Hindlimb muscle (tissue), 1 donor: ENCODE results near the gene TTC16. TPM values are rescaled to one million over a fixed set of nuclear protein-coding genes. Genes with fewer than 3 reads are reported as not detected.
A peak's percentile ranks its signal among the peaks of the same experiment; 100 is the strongest.

Experiments
- DNase-seq: peaks from one replicate; pipeline ENCODE4 v3.0.0-alpha.2; 2013
- polyA plus RNA-seq: library from polyadenylated mRNA; unstranded; fragments of 120-200 nt; gene quantifications from one replicate; pipeline ENCODE4 v1.2.1, GENCODE V29; 2013; ENCODE audit not compliant: insufficient read length

TTC16 gene, protein sequence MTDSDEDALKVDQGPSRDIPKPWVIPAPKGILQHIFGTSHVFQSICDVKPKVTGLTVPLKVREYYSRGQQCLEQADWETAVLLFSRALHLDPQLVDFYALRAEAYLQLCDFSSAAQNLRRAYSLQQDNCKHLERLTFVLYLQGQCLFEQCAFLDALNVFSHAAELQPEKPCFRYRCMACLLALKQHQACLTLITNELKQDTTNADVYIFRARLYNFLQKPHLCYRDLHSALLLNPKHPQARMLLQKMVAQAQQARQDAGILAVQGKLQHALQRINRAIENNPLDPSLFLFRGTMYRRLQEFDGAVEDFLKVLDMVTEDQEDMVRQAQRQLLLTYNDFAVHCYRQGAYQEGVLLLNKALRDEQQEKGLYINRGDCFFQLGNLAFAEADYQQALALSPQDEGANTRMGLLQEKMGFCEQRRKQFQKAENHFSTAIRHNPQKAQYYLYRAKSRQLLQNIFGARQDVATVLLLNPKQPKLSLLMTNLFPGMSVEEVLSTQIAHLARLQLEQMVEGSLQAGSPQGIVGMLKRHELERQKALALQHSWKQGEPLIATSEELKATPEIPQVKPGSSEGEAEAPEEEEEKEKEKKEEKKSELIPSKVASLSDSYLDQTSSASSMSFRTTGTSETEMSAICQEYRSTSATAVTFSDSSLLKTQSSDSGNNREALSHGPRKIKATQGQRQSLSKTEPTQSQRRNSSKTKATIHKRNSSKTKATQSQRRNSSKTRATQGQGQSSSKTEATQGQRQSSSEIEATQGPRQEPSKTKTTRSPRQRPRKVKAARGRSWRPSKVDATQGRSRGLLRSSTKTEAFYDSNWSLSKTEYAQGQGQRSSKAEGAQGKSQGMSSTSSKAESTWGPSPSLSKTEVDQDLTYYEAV
- polyA plus RNA-seq = 0.04 TPM

- DNase-seq = peak; percentile 98
These were observed at the start of gene TTC16, which contains the start of gene PTRH1 for GRCh38 chr9:127715470-127716337. Gene TTC16, plus strand, starts transcription at chr9:127716079. Its CDS starts 67 bp downstream, at chr9:127716146. Gene PTRH1, minus strand, starts transcription at chr9:127715663. Its CDS starts 24 bp downstream, at chr9:127715639.

DNA sequence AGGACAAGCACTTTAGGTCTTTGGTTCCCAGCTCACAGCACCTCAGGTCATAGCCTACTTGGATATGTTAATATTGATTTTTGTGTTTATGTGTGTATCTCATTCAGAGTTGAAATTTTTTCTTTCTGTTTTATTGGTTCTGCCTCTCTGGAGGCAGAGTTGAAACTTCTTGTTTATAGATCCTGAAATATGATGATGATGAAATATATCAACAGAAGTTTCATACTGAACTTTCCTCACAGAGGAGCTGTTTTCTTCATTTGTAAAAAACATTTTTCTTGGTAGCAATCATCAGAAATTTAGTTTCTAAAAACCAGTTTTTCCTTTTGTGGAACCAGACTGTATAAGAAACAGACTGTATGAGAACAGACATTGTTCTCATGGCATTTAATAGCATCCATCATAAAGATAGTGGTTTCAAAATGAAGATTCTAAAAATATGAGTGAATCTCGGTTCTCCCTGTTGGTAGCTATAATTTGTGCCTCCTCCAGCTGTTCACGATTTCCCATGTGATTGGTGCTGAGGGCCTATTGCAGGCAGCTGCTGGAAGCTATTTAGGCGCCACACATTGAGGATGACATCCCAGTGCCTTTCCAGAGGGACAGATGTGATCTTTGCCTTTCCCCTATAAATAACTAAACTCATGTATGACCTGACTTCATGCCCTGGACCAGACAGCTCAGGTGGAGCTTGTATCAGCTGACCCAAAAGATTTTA lies 48.6 kb upstream of the TTC16 start:
- no peak for DNase-seq

GRCh38 chr9:127667906-127668305 lies 48.0 kb upstream of the TTC16 start:
- DNase-seq = no peak

- no peak for DNase-seq
These were observed 42.6 kb upstream of the TTC16 start for GRCh38 chr9:127673234-127673633.

- DNase-seq = no peak
These were observed 39.2 kb upstream of the TTC16 start for GRCh38 chr9:127676638-127677037.

GRCh38 chr9:127679506-127679905 lies 36.4 kb upstream of the TTC16 start:
- DNase-seq = no peak

DNA sequence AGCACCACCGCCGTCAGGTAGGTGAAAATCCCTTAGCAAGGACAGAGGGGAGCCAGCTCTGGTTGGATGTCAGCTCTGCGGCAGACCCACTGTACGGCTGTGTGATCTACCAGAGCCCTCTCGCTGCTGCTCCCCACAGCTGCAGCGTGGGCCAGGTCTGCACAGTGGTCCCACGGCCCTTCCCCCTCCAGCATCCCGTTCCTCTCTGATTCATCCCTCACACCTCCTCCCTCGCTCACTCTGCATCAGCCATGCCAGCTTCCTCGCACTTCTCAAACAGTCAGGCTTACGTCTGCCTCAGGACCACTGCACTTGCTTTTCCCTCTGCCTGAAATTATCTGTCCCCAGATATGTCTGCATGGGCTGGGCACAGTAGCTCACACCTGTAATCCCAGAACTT lies 35.7 kb upstream of the TTC16 start:
- DNase-seq = no peak

DNA sequence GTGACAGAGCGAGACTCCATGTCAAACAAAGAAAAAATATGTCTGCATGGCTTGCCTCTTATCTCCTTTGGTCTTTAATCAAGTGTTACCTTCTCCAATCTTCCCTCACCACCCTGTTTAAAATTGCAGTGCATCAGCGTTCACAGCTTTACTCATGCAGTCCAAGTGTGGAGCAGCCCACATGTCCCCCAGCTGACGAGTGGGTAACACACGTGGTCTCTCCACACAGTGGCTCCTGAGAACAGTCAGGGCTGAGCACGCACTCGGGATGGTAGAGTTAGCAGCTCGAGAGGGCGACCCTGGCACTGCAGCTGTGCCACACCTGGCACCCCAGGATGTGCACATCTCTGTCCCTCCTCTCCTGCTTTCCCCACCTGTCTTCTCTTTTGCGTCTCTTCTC lies 35.0 kb upstream of the TTC16 start:
- DNase-seq = no peak

- no peak for DNase-seq
These were observed 33.3 kb upstream of the TTC16 start for GRCh38 chr9:127682351-127683136.

- DNase-seq = no peak
These were observed 32.2 kb upstream of the TTC16 start for GRCh38 chr9:127683723-127684122.

DNA sequence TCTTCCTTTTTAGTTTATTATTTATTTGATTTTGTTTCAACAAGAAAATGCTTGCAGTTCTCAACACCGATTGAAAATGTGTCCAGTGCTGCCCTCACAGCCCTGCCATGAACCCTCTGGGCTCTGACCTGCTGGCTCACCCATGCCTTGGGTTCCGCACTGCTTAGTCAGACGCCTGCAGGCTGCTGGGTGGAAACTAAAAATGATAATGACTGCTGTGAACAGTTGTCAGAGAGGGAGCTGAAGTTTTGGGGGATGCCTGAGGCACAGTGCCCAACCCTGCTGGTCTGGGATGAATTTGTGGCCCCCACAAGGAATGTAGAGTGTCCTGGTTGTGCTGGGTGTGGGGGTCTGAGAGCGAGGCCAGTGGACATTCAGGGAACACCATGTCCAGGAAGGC lies 31.3 kb upstream of the TTC16 start:
- DNase-seq = no peak

GRCh38 chr9:127686461-127687393 lies 29.2 kb upstream of the TTC16 start:
- no peak for DNase-seq

- DNase-seq = no peak
These were observed 26.4 kb upstream of the TTC16 start for GRCh38 chr9:127689329-127690000.

GRCh38 chr9:127690735-127691134 lies 25.1 kb upstream of the TTC16 start:
- no peak for DNase-seq

DNA sequence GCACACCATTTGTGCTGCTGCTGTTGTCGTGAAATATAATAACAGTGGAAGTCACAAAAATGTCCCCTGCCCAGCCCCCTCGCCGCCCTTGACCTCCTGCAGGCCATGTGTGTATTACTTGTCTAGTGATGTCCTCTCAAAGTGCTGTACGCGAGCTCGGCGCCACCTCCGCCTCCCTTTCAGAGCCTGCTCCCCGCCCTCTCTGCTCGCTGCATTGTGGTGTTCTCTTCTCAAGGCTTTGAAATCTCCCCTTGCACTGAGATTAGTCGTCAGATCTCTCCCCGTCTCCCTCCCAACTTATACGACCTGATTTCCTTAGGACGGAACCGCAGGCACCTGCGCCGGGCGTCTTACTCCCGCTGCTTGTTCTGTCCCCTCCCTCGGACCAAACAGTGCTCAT lies 23.8 kb upstream of the TTC16 start:
- no peak for DNase-seq

DNA sequence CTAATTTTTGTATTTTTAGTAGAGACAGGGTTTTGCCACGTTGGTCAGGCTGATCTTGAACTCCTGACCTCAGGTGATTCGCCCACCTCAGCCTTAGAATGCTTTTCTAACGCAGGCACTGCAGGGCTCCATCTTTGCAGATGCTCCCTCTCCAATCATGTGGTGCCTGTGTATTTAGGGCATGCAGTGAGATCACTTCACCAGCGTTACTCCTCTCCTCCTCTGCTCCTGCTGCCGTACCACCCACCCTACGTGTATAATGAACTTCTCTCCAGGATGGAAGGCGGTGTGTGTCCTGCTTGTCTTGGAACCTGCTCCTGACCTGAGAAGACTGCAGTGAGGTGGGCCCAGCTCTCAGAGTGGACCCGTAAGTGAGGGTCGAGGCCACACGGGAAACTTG lies 22.7 kb upstream of the TTC16 start:
- no peak for DNase-seq

GRCh38 chr9:127693697-127694096 lies 22.2 kb upstream of the TTC16 start:
- DNase-seq = no peak

DNA sequence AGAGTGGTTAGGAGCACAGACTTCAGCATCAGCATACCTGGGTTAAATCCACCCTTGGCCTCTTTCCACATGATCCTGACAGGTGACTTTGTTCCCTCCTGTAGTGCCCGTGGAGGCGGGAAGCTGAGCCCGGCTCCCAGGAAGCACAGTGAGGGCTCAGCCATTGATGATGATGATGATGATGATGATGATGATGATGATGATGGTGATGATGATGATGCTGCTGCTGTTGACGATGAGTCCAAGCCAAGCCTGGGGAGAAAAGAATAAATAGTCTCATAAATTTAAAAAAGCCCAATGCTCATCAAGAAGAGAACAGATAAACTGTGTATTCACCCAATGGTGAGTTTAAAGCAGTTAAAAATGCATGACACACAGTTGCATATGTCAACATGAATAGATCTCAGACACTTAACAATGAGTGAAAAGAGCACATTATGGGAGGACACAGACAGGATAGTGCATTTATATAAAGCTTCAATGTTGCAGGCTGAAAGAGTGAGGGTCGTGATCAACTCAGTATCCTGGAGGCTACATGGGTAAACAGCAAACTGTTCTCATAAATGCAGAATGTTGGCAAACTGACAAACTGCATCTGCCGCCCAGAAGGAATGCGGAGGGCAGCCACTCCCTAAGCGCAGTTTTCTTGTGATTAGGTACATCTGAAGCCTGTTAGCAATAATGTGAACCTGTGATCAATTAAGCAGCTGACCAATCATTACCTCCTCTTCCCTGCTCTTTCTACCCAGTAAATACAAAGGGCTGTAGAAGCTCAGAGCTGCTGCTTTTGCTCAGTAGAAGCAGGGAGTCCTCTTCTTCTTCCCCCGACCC lies 20.8 kb upstream of the TTC16 start:
- no peak for DNase-seq
